Lower lobe of right lung (tissue), 2 donors: ENCODE results near the gene RAB5IF. TPM values are rescaled to one million over a fixed set of nuclear protein-coding genes. Genes with fewer than 3 reads are reported as not detected.

ENCODE experiments used
- ATAC-seq, 2 donors: fragments of 200-7000 bp; cut with Tn5 transposase; one replicate each; pipeline ENCODE4 v1.9.1; 2020 to 2022; ENCODE audit warnings: mild to moderate bottlenecking in 2 of 2, moderate library complexity in 2 of 2
- DNase-seq: peaks from one replicate; pipeline ENCODE4 v3.0.0-alpha.2; 2020
- H3K27ac ChIP-seq: fragments of 200-600 bp; one replicate; pipeline ENCODE4 v1.8.0; 2022
- H3K27me3 ChIP-seq: fragments of 200-600 bp; one replicate; pipeline ENCODE4 v1.8.0; 2022; ENCODE audit warnings: low read depth
- H3K36me3 ChIP-seq: fragments of 200-600 bp; one replicate; pipeline ENCODE4 v1.8.0; 2022; ENCODE audit warnings: mild to moderate bottlenecking
- H3K4me1 ChIP-seq: fragments of 200-600 bp; one replicate; pipeline ENCODE4 v1.8.0; 2022
- H3K4me3 ChIP-seq: fragments of 200-600 bp; one replicate; pipeline ENCODE4 v1.8.0; 2022; ENCODE audit warnings: mild to moderate bottlenecking
- H3K9me3 ChIP-seq: fragments of 200-600 bp; one replicate; pipeline ENCODE4 v1.8.0; 2022
- CTCF ChIP-seq: fragments of 200-600 bp; IDR thresholded peaks from one replicate; pipeline ENCODE4 v1.8.0; 2022; ENCODE audit warnings: antibody characterized with exemption, mild to moderate bottlenecking
- intact Hi-C: fragments of 100-400 bp; cut with DNase I; formaldehyde crosslinking; loops from one replicate; pipeline ENCODE4 v1.11.0; 2022
- total RNA-seq: library from RNA; stranded (reverse); fragmentation: NEBNext Ultra II Directional; extraction: Animal tissue kit (Norgen Biotek cat#: 25700); gene quantifications from one replicate; pipeline ENCODE4 v1.2.1, GENCODE V29; 2021
- donor health status: DM: no; HTN: yes; CAD: no; lungs with severe emphysema.

Gene RAB5IF
- total RNA-seq, 1 donor from 2014 or later: 100.0 TPM

DNA sequence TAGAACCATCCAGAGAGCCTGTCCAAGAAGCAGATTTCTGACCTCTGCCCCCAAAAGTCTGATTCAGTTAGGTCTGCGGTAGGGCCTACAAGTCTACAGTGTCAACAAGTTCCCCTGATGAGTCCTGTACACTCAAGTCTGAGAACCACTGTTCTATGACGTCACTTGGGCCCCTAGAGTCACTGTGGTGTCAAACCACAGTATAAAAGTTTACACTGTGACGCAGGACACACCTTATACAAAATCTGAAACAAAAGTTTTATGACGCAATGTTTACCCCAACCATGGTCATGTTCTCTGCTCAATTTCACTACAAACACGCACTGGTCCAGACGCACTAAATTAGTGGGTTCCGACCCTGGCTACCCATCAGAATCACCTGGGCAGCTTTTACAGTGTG lies 22.5 kb downstream of the RAB5IF start:
- H3K4me3 ChIP-seq: no peak overlapping the region
- no peak for TF ChIP-seq CTCF
- ATAC-seq: peak in 1 of 2 donors; percentile 28
- DNase-seq: no peak
- no peaks in the 10 kb centered on the region for H3K27me3 ChIP-seq
- no peaks in the 10 kb centered on the region for H3K36me3 ChIP-seq
- H3K9me3 ChIP-seq: no peaks in the 10 kb centered on the region
- peaks cover 14% of the 10 kb centered on the region for H3K4me1 ChIP-seq
- intact Hi-C loops: no loop called here
- H3K27ac ChIP-seq: no peak overlapping the region

DNA sequence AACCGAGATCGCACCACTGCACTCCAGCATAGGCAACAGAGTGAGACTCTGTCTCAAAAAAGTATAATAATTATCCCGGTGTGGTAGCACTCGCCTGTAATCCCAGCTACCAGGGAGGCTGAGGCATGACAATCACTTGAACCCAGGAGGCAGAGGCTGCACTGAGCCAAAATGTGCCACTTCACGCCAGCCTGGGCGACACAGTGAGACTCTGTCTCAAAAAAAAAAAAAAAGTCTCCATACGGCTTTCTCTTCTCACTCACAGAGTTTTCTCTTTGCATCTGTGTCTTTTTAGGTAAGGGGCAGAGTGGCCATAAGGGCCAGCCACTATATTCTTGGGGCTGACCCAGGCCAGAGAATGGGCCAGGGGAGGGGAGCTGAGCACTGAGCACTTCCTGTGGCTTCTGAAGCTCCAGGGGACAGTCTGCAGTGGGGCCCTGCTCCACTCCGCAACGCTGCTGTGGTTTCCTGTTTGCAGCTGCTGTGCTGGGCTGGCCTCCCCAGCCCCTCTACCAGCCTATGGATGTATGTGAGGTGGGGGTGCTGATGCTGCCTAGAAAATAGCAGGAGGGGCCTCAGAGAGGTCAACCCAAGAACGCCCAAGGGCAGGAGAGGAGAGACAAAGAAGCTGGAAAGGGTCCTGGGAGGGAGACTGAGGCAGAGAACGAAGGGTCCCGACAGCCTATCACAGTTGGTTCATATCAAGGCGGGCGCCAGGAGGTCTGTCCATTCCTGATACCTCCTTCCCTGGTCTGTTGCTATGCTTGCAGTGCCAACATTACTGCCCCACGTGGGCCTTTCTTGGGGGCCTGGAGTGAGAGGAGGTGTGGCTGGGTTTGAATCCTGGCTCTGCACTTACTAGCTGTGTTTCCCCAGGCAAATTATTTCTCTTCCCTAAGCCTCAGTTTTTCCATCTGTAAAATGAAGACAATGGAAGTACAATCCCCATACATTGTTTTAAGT lies 24.4 kb downstream of the RAB5IF start:
- Histone ChIP-seq H3K36me3 (no peaks in the 10 kb centered on the region), H3K27ac (no peak overlapping the region), H3K4me1 (peaks cover 5% of the 10 kb centered on the region), H3K9me3 (no peaks in the 10 kb centered on the region), H3K27me3 (no peaks in the 10 kb centered on the region), H3K4me3 (no peak overlapping the region)
- peak; percentile 47 to 52 for ATAC-seq
- DNase-seq: no peak
- intact Hi-C loops: no loop called here
- no peak for TF ChIP-seq CTCF

DNA sequence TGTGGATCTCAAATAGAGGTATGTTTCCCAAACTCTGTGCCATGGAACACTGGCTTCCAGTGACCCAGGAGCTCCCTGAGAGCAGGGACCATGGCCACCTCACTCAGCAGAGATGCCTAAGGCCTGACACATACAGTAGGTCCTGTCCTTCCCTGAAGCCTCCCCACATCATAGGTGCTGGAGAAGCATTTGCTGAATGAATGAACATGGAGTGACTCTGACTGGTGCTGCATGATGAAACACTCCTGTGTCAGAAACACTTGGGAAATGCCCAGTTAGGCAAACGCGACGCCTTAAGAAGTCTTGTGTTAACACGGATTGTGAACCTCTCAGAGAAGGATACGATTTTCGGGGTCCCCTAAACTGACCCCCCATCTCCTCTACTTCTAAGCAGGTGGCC lies 26.1 kb downstream of the RAB5IF start:
- intact Hi-C loops: no loop called here

DNA sequence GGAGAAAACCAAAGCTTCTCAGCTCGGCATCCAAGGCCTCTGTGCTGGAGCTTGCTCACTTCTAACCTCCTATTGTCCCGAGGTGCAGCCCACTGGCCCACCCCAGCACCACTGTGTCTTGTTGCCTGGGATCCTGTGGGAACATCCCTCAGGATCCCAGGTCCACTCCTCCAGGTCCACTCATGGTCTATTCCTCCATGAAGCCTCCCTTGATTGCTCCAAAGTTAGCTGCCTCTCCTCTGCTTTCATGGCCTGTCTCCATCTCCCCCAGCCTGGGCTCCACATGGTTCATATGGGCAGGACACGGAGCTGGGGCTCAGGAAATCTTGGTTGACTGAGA lies 26.5 kb downstream of the RAB5IF start:
- no peaks in the 10 kb centered on the region for H3K27me3 ChIP-seq
- H3K27ac ChIP-seq: no peak overlapping the region
- no peaks in the 10 kb centered on the region for H3K9me3 ChIP-seq
- ATAC-seq (no peak), DNase-seq (no peak)
- no peaks in the 10 kb centered on the region for H3K36me3 ChIP-seq
- intact Hi-C loops: no loop called here
- no peak for TF ChIP-seq CTCF
- peaks cover 5% of the 10 kb centered on the region for H3K4me1 ChIP-seq
- no peak overlapping the region for H3K4me3 ChIP-seq

More for the DNA sequence above, 26.1 kb downstream of the RAB5IF start:
- no peak overlapping the region for H3K4me3 ChIP-seq
- H3K27me3 ChIP-seq: no peaks in the 10 kb centered on the region
- ATAC-seq (no peak), DNase-seq (no peak)
- no peaks in the 10 kb centered on the region for H3K36me3 ChIP-seq
- no peak overlapping the region for H3K27ac ChIP-seq
- peaks cover 5% of the 10 kb centered on the region for H3K4me1 ChIP-seq
- TF ChIP-seq CTCF: no peak
- H3K9me3 ChIP-seq: no peaks in the 10 kb centered on the region

GRCh38 chr20:36632487-36633284 lies 27.1 kb downstream of the RAB5IF start:
- Histone ChIP-seq H3K9me3 (no peaks in the 10 kb centered on the region), H3K4me1 (peaks cover 5% of the 10 kb centered on the region), H3K27me3 (no peaks in the 10 kb centered on the region), H3K4me3 (no peak overlapping the region), H3K27ac (no peak overlapping the region), H3K36me3 (no peaks in the 10 kb centered on the region)
- ATAC-seq (no peak), DNase-seq (no peak)
- intact Hi-C loops: no loop called here
- TF ChIP-seq CTCF: no peak
